Measurements from ENCODE around the gene PPP2R2C. TPM values are rescaled to one million over a fixed set of nuclear protein-coding genes. Genes with fewer than 3 reads are reported as not detected.

The PPP2R2C gene
- total and polyA plus RNA-seq, 10 of the 15 experiments (the other 5 are each of a cell fraction or from before 2014, with no cell fraction given) = 0.13 to 0.15 TPM; not detected in 8

DNA sequence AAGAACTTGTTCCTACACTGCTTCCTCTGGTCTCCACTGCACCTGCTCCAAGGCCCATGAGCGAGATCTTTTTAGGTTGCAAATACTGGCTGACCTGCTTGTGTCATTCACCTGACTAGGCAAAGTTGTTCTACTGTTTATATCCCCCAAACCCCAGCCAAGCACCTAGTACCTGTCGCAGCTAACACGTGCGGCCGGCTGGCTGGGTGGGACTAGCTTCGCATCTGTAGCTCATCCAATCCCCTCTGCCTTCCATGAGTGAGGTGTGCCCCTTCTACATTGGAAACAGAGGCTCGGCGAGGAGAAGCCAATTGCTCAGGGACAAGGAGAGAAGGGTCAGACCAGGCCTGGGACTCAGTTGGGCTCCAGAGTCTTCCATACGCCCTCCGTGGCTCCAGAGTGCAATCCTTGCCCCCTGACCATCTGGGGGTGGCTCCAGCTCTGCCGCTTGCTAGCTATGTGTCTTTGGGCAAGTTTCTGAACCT, 116.3 kb downstream of the PPP2R2C start:
- no peak for FAIRE-seq
- no TSS peak for BruUV-seq (replicated peaks)
- H2AFZ ChIP-seq (ENCODE audit: control insufficient read depth, low read depth, low read length) = no peak overlapping the region
- CTCF ChIA-PET = no interaction called here
- H3K4me2 ChIP-seq (ENCODE audit: control insufficient read depth, insufficient read depth) = no peak overlapping the region
- in situ Hi-C loops (cut with MboI) = no loop called here
- POLR2A ChIA-PET = no interaction called here
- 49% methylated on average over 11 of the region's 11 CpGs for WGBS (ENCODE audit: insufficient coverage, insufficient replicate concordance, low lambda C conversion rate, missing lambda C conversion rate)
- intact Hi-C loops (cut with micrococcal nuclease; ENCODE audit: unreplicated experiment) = no loop called here
- H4K20me1 ChIP-seq (ENCODE audit: control insufficient read depth, insufficient read depth) = no peaks in the 10 kb centered on the region
- no peaks in the 10 kb centered on the region for H3K36me3 ChIP-seq (ENCODE audit: control insufficient read depth in 2 of 2, insufficient read depth in 2 of 2, low read length in 1 of 2)
- no peaks in the 10 kb centered on the region; a peak in 2 of 4 replicates for H3K27me3 ChIP-seq (replicated peaks in 1 of 2; ENCODE audit: control insufficient read depth in 2 of 2, insufficient read depth in 2 of 2, low read length in 1 of 2)
- DNase-seq (ENCODE audit: low read depth, low spot score) = no peak
- ATAC-seq = no peak
- no peak overlapping the region for H3K27ac ChIP-seq (ENCODE audit: control insufficient read depth, insufficient read depth)
- H3K4me3 ChIP-seq = no peak overlapping the region
- no peaks in the 10 kb centered on the region for H3K4me1 ChIP-seq (ENCODE audit: control insufficient read depth, insufficient read depth, low read length)
- RAD21 ChIA-PET (ENCODE audit: unreplicated experiment) = no interaction called here
- H3K9me3 ChIP-seq (replicated peaks; ENCODE audit: control insufficient read depth, insufficient read depth, low read length) = no peaks in the 10 kb centered on the region
- TF ChIP-seq NRF1 (conservative IDR thresholded peaks at IDR 0.05; ENCODE audit: low read depth, low read length) (no peak), CREM (IDR thresholded peaks at IDR 0.05; ENCODE audit: low read depth) (no peak), RELA (IDR thresholded peaks at IDR 0.05; ENCODE audit: borderline replicate concordance, partially characterized antibody) (no peak), SREBF2 (IDR thresholded peaks at IDR 0.05; ENCODE audit: low read length) (no peak), STAT1 (conservative IDR thresholded peaks at IDR 0.05) (no peak), RUNX3 (IDR thresholded peaks at IDR 0.05; ENCODE audit: low read length) (no peak), FOXK2 (IDR thresholded peaks at IDR 0.05) (no peak), WRNIP1 (IDR thresholded peaks at IDR 0.05; ENCODE audit: borderline replicate concordance, low read depth, low read length) (no peak)
- TF ChIP-seq, protein P1, sequence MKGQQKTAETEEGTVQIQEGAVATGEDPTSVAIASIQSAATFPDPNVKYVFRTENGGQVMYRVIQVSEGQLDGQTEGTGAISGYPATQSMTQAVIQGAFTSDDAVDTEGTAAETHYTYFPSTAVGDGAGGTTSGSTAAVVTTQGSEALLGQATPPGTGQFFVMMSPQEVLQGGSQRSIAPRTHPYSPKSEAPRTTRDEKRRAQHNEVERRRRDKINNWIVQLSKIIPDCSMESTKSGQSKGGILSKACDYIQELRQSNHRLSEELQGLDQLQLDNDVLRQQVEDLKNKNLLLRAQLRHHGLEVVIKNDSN (IDR thresholded peaks at IDR 0.05; ENCODE audit: borderline replicate concordance, extremely low read length, insufficient read depth, low read depth, low read length) = no peak
- TF ChIP-seq, protein P2, sequence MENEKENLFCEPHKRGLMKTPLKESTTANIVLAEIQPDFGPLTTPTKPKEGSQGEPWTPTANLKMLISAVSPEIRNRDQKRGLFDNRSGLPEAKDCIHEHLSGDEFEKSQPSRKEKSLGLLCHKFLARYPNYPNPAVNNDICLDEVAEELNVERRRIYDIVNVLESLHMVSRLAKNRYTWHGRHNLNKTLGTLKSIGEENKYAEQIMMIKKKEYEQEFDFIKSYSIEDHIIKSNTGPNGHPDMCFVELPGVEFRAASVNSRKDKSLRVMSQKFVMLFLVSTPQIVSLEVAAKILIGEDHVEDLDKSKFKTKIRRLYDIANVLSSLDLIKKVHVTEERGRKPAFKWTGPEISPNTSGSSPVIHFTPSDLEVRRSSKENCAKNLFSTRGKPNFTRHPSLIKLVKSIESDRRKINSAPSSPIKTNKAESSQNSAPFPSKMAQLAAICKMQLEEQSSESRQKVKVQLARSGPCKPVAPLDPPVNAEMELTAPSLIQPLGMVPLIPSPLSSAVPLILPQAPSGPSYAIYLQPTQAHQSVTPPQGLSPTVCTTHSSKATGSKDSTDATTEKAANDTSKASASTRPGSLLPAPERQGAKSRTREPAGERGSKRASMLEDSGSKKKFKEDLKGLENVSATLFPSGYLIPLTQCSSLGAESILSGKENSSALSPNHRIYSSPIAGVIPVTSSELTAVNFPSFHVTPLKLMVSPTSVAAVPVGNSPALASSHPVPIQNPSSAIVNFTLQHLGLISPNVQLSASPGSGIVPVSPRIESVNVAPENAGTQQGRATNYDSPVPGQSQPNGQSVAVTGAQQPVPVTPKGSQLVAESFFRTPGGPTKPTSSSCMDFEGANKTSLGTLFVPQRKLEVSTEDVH (IDR thresholded peaks at IDR 0.05; ENCODE audit: low read depth, partially characterized antibody) = no peak
- TF ChIP-seq, protein P3, sequence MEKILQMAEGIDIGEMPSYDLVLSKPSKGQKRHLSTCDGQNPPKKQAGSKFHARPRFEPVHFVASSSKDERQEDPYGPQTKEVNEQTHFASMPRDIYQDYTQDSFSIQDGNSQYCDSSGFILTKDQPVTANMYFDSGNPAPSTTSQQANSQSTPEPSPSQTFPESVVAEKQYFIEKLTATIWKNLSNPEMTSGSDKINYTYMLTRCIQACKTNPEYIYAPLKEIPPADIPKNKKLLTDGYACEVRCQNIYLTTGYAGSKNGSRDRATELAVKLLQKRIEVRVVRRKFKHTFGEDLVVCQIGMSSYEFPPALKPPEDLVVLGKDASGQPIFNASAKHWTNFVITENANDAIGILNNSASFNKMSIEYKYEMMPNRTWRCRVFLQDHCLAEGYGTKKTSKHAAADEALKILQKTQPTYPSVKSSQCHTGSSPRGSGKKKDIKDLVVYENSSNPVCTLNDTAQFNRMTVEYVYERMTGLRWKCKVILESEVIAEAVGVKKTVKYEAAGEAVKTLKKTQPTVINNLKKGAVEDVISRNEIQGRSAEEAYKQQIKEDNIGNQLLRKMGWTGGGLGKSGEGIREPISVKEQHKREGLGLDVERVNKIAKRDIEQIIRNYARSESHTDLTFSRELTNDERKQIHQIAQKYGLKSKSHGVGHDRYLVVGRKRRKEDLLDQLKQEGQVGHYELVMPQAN (conservative IDR thresholded peaks at IDR 0.05) = no peak
- H3K79me2 ChIP-seq (ENCODE audit: control insufficient read depth, insufficient read depth, low read length) = no peaks in the 10 kb centered on the region
- SMC1A ChIA-PET (ENCODE audit: uncharacterized antibody, unreplicated experiment) = no interaction called here
- no peak overlapping the region for H3K9ac ChIP-seq (ENCODE audit: control insufficient read depth, insufficient read depth, low read length)

Measured in GM12878 (cell line).